SKM-1 treated with dmso at 0.1 percent for 144 hours (cell line): ENCODE data around the gene IL12B.
A peak's percentile ranks its signal among the peaks of the same experiment; 100 is the strongest.
"Not testable (repeated sequence)": the region's sequence is repeated elsewhere in the genome, so short reads cannot be mapped to it uniquely, and the experiment has no call there.

Source experiments
- DNase-seq: peaks from one replicate; lab custom pipeline; 2025; ENCODE audit not compliant: unreplicated experiment; lab: John Stamatoyannopoulos, UW

The IL12B gene

GRCh38 chr5:159297300-159297699, 33.0 kb downstream of the IL12B start:
- DNase-seq, result not testable (repeated sequence)

- DNase-seq, result no peak
Observed at GRCh38 chr5:159294921-159295320, 35.4 kb downstream of the IL12B start.

- DNase-seq, result no peak
Observed at GRCh38 chr5:159290741-159291140, 39.5 kb downstream of the IL12B start.

GRCh38 chr5:159286420-159287035, 43.8 kb downstream of the IL12B start:
- DNase-seq, result peak; percentile 2

GRCh38 chr5:159274676-159275075, 55.6 kb downstream of the IL12B start:
- DNase-seq, result no peak

- DNase-seq, result no peak
Observed at GRCh38 chr5:159273923-159274322, 56.4 kb downstream of the IL12B start.

GRCh38 chr5:159269723-159270122, 60.6 kb downstream of the IL12B start:
- no peak for DNase-seq

- not testable (repeated sequence) for DNase-seq
Observed at GRCh38 chr5:159266764-159267163, 63.5 kb downstream of the IL12B start.
